ENCODE data around the gene NME7. TPM values are rescaled to one million over a fixed set of nuclear protein-coding genes. Genes with fewer than 3 reads are reported as not detected.

The NME7 gene
- polyA plus RNA-seq, 1 of the 3 experiments (the other 2 are of a cell fraction) = 13.7 TPM

- TF ChIP-seq RXRA (IDR thresholded peaks at IDR 0.05; ENCODE audit: borderline replicate concordance, low read depth) (no peak), NFIC (IDR thresholded peaks at IDR 0.05; ENCODE audit: borderline replicate concordance) (no peak), REST (IDR thresholded peaks at IDR 0.05; ENCODE audit: low read depth, low read length) (no peak), POLR2AphosphoS5 (IDR thresholded peaks at IDR 0.05; ENCODE audit: low read depth, low read length) (0 out of 2 replicates have a peak, but pooled peaks have one; percentile 50), FOSL2 (IDR thresholded peaks at IDR 0.05; ENCODE audit: borderline replicate concordance, low read depth) (no peak), RFX5 (IDR thresholded peaks at IDR 0.05; ENCODE audit: low read length) (peak; percentile 78), GATA2 (CRISPR knock-in tag; IDR thresholded peaks at IDR 0.05) (no peak), SMC3 (IDR thresholded peaks at IDR 0.05; ENCODE audit: low read depth, low read length) (0 out of 2 replicates have a peak, but pooled peaks have one; percentile 11), YY1 (IDR thresholded peaks at IDR 0.05; ENCODE audit: low read depth) (no peak), EP300 (IDR thresholded peaks at IDR 0.05; ENCODE audit: borderline replicate concordance in 1 of 2, low read depth in 1 of 2, low read length in 1 of 2) (peak in 1 of 2 experiments; percentile 5; a peak in 1 of 4 replicates)
- 6% methylated on average over 8 of the region's 8 CpGs for WGBS (ENCODE audit: low lambda C conversion rate)
- Histone ChIP-seq H3K4me3 (ENCODE audit: low read depth in 2 of 2, low read length in 1 of 2) (peak overlapping the region; percentile 84 to 85), H2AFZ (ENCODE audit: low read depth) (no peak overlapping the region), H3K9ac (peak overlapping the region; percentile 85), H4K20me1 (ENCODE audit: insufficient read depth) (no peaks in the 10 kb centered on the region), H3K79me2 (ENCODE audit: insufficient read depth) (peaks cover 75% of the 10 kb centered on the region), H3F3A (replicated peaks; ENCODE audit: insufficient read depth) (peaks cover 36% of the 10 kb centered on the region), H3K9me2 (no peaks in the 10 kb centered on the region), H3K4me1 (ENCODE audit: control insufficient read depth in 1 of 2, insufficient read depth in 2 of 2, low read depth in 1 of 2, low read length in 1 of 2) (peaks cover 23 to 57% of the 10 kb centered on the region in 2 experiments), H3K27me3 (ENCODE audit: insufficient read depth) (no peaks in the 10 kb centered on the region), H3K9me3 (no peaks in the 10 kb centered on the region), H3K27ac (ENCODE audit: low read depth in 2 of 2, low read length in 1 of 2) (peak overlapping the region; percentile 95 to 97), H3K4me2 (peak overlapping the region; percentile 81), H3K36me3 (replicated peaks in 1 of 2; ENCODE audit: control insufficient read depth in 1 of 2, insufficient read depth in 2 of 2, low read length in 1 of 2) (peaks cover 30 to 31% of the 10 kb centered on the region in 2 experiments)
- peak; percentile 70 for DNase-seq
- ChIA-PET POLR2A (interaction anchor here (0.6 kb wide), 1 partner anchor 239 kb away, joined by 3 read pairs; no protein-coding TSS in a partner anchor), CTCF (interaction anchor here (0.8 to 8.9 kb wide), 16 partner anchors 8 to 670 kb away, joined by 3 to 92 read pairs (median 4); no protein-coding TSS in a partner anchor)
These were observed 257.9 kb downstream of the NME7 start for GRCh38 chr1:169109561-169110134.

GRCh38 chr1:169108863-169109560 lies 258.6 kb downstream of the NME7 start:
- peak; percentile 60 for DNase-seq
- H3K4me3 ChIP-seq (ENCODE audit: low read depth in 2 of 2, low read length in 1 of 2) = peak overlapping the region; percentile 84 to 85
- no peaks in the 10 kb centered on the region for H3K9me3 ChIP-seq
- no peak overlapping the region for H2AFZ ChIP-seq (ENCODE audit: low read depth)
- WGBS (ENCODE audit: low lambda C conversion rate) = 36% methylated on average over 10 of the region's 10 CpGs
- H3K36me3 ChIP-seq (replicated peaks in 1 of 2; ENCODE audit: control insufficient read depth in 1 of 2, insufficient read depth in 2 of 2, low read length in 1 of 2) = peaks cover 24 to 25% of the 10 kb centered on the region in 2 experiments
- H3K27ac ChIP-seq (ENCODE audit: low read depth in 2 of 2, low read length in 1 of 2) = peak overlapping the region; percentile 95 to 97
- no peaks in the 10 kb centered on the region for H3K27me3 ChIP-seq (ENCODE audit: insufficient read depth)
- H3K4me1 ChIP-seq (ENCODE audit: control insufficient read depth in 1 of 2, insufficient read depth in 2 of 2, low read depth in 1 of 2, low read length in 1 of 2) = peaks cover 22 to 60% of the 10 kb centered on the region in 2 experiments
- peaks cover 33% of the 10 kb centered on the region for H3F3A ChIP-seq (replicated peaks; ENCODE audit: insufficient read depth)
- peak overlapping the region; percentile 81 for H3K4me2 ChIP-seq
- ChIA-PET POLR2A (interaction anchor here (0.6 to 1.6 kb wide), 2 partner anchors 22 to 239 kb away, joined by 3 to 4 read pairs; no protein-coding TSS in a partner anchor), CTCF (interaction anchor here (0.7 to 8.9 kb wide), 15 partner anchors 10 to 509 kb away, joined by 3 to 92 read pairs (median 3); no protein-coding TSS in a partner anchor)
- peaks cover 68% of the 10 kb centered on the region for H3K79me2 ChIP-seq (ENCODE audit: insufficient read depth)
- peak overlapping the region; percentile 85 for H3K9ac ChIP-seq
- H4K20me1 ChIP-seq (ENCODE audit: insufficient read depth) = no peaks in the 10 kb centered on the region
- no peaks in the 10 kb centered on the region for H3K9me2 ChIP-seq
- TF ChIP-seq PBX3 (IDR thresholded peaks at IDR 0.05) (no peak), GATA2 (CRISPR knock-in tag; IDR thresholded peaks at IDR 0.05) (no peak; the same call in 1 of the 2 replicates), CTCF (IDR thresholded peaks at IDR 0.05) (peak; percentile 61), FOXM1 (IDR thresholded peaks at IDR 0.05; ENCODE audit: low read depth) (no peak), MAX (IDR thresholded peaks at IDR 0.05; ENCODE audit: low read depth) (no peak), USF1 (IDR thresholded peaks at IDR 0.05; ENCODE audit: borderline replicate concordance, low read depth) (no peak), TCF12 (IDR thresholded peaks at IDR 0.05) (no peak), TAF1 (IDR thresholded peaks at IDR 0.05; ENCODE audit: borderline replicate concordance, low read depth, low read length) (no peak), NFIC (IDR thresholded peaks at IDR 0.05; ENCODE audit: borderline replicate concordance) (no peak), EP300 (IDR thresholded peaks at IDR 0.05; ENCODE audit: borderline replicate concordance in 1 of 2, low read depth in 1 of 2, low read length in 1 of 2) (peak in 1 of 2 experiments; percentile 13; a peak in 1 of 4 replicates)

Data from SK-N-SH (cell line).